GM23248 (cell line): ENCODE data around the gene ARHGEF4. TPM values are rescaled to one million over a fixed set of nuclear protein-coding genes. Genes with fewer than 3 reads are reported as not detected.

Experiments used
- DNase-seq: peaks from one replicate; pipeline ENCODE4 v3.0.0-alpha.2; 2015
- H2AFZ ChIP-seq: fragments of 200-600 bp; sonication (generic); 2 replicates; pipeline ENCODE4 v1.6.1; 2016; ENCODE audit warnings: antibody characterized with exemption
- H3F3A ChIP-seq: fragments of 200-600 bp; sonication (generic); 2 replicates; pipeline ENCODE4 v1.6.1; 2016; ENCODE audit warnings: mild to moderate bottlenecking, antibody characterized with exemption, mixed run types; ENCODE audit not compliant: insufficient read depth
- H3K27ac ChIP-seq: fragments of 200-600 bp; sonication (generic); 2 replicates; pipeline ENCODE4 v1.5.1; 2016; ENCODE audit warnings: mild to moderate bottlenecking
- H3K27me3 ChIP-seq: fragments of 200-600 bp; sonication (generic); replicated peaks from 2 replicates; pipeline ENCODE4 v1.6.1; 2016; ENCODE audit warnings: mild to moderate bottlenecking; ENCODE audit not compliant: insufficient read depth
- H3K36me3 ChIP-seq: fragments of 200-600 bp; sonication (generic); 2 replicates; pipeline ENCODE4 v1.6.1; 2016; ENCODE audit warnings: low read depth, mild to moderate bottlenecking
- H3K4me1 ChIP-seq: fragments of 200-600 bp; sonication (generic); 2 replicates; pipeline ENCODE4 v1.6.1; 2016; ENCODE audit warnings: mild to moderate bottlenecking; ENCODE audit not compliant: insufficient read depth
- H3K4me2 ChIP-seq: fragments of 200-600 bp; sonication (generic); one replicate; pipeline ENCODE4 v1.6.1; 2016; ENCODE audit warnings: mild to moderate bottlenecking; ENCODE audit not compliant: unreplicated experiment
- H3K4me3 ChIP-seq: fragments of 200-600 bp; sonication (generic); 2 replicates; pipeline ENCODE4 v1.5.1; 2016; ENCODE audit warnings: mild to moderate bottlenecking
- H3K79me2 ChIP-seq: fragments of 200-600 bp; sonication (generic); 2 replicates; pipeline ENCODE4 v1.6.1; 2016; ENCODE audit warnings: mild to moderate bottlenecking; ENCODE audit not compliant: insufficient read depth
- H3K9ac ChIP-seq: fragments of 200-600 bp; sonication (generic); 2 replicates; pipeline ENCODE4 v1.6.1; 2016; ENCODE audit warnings: mild to moderate bottlenecking
- H3K9me2 ChIP-seq: fragments of 200-600 bp; sonication (generic); 2 replicates; pipeline ENCODE4 v1.6.1; 2016; ENCODE audit warnings: mixed run types, mild to moderate bottlenecking, moderate library complexity; ENCODE audit not compliant: insufficient read depth
- H3K9me3 ChIP-seq: fragments of 200-600 bp; sonication (generic); one replicate; pipeline ENCODE4 v1.6.1; 2017; ENCODE audit warnings: low read depth
- H4K20me1 ChIP-seq: fragments of 200-600 bp; sonication (generic); 2 replicates; pipeline ENCODE4 v1.6.0; 2016; ENCODE audit not compliant: insufficient read depth
- EZH2 ChIP-seq: fragments of 200-600 bp; sonication (generic); IDR thresholded peaks from 2 replicates; pipeline ENCODE4 v1.6.1; 2018; ENCODE audit warnings: antibody characterized with exemption, mild to moderate bottlenecking; ENCODE audit not compliant: insufficient read depth, poor library complexity, severe bottlenecking
- EZH2phosphoT487 ChIP-seq: fragments of 200-600 bp; sonication (generic); IDR thresholded peaks from 2 replicates; pipeline ENCODE4 v1.6.1; 2018; ENCODE audit warnings: antibody characterized with exemption, moderate library complexity, mild to moderate bottlenecking, low read depth; ENCODE audit not compliant: insufficient read depth
- WGBS, 2 experiments: methylation state at CpG; one replicate each; pipeline ENCODE4 v1.1.6; 2015 to 2017; ENCODE audit warnings: low lambda C conversion rate in 2 of 2, low coverage in 1 of 2; ENCODE audit errors: missing lambda C conversion rate in 2 of 2; 5-methylcytosine and 5-hydroxymethylcytosine counted together
- in situ Hi-C: fragments of 300-500 bp; cut with MboI; formaldehyde crosslinking; loops from 2 replicates; pipeline ENCODE4 v1.15.0; 2020
- polyA plus RNA-seq: library from polyadenylated mRNA; unstranded; fragments of >200 nt; fragmentation: Nextera tagmentation; extraction: Ambion mirVana; gene quantifications from 2 replicates; pipeline ENCODE4 v1.2.1, GENCODE V29; 2016
- total RNA-seq: library from RNA; depleted of rRNA; stranded (reverse); fragments of >200 nt; shearing (Covaris generic); gene quantifications from 2 replicates; pipeline ENCODE4 v1.2.3, GENCODE V29; 2014

Gene ARHGEF4
- total and polyA plus RNA-seq, 2 experiments from 2014 or later, result 7.4 to 26.0 TPM

GRCh38 chr2:130846233-130846632 lies 9.5 kb downstream of the ARHGEF4 start:
- DNase-seq, result no peak
- Histone ChIP-seq H3K9me2 (no peaks in the 10 kb centered on the region), H3K4me2 (no peak overlapping the region), H3K36me3 (no peaks in the 10 kb centered on the region), H3K79me2 (no peaks in the 10 kb centered on the region), H2AFZ (no peak overlapping the region), H3K27me3 (no peaks in the 10 kb centered on the region; the same call in 1 of the 2 replicates), H3K9me3 (no peaks in the 10 kb centered on the region), H4K20me1 (no peaks in the 10 kb centered on the region), H3K4me3 (no peak overlapping the region), H3K27ac (no peak overlapping the region), H3K4me1 (no peaks in the 10 kb centered on the region), H3F3A (no peaks in the 10 kb centered on the region), H3K9ac (no peak overlapping the region)
- no peak for TF ChIP-seq EZH2phosphoT487
- no peak for TF ChIP-seq EZH2
- WGBS, 2 experiments, result 68 to 72% methylated on average over 12 of the region's 12 CpGs
- in situ Hi-C loops, result no loop called here

GRCh38 chr2:130846686-130847375 lies 10.1 kb downstream of the ARHGEF4 start:
- Histone ChIP-seq H3K4me2 (no peak overlapping the region), H3K9ac (no peak overlapping the region), H4K20me1 (no peaks in the 10 kb centered on the region), H3K4me1 (no peaks in the 10 kb centered on the region), H3K9me2 (no peaks in the 10 kb centered on the region), H3K4me3 (no peak overlapping the region), H3K36me3 (no peaks in the 10 kb centered on the region), H2AFZ (no peak overlapping the region), H3K9me3 (no peaks in the 10 kb centered on the region), H3F3A (no peaks in the 10 kb centered on the region), H3K79me2 (no peaks in the 10 kb centered on the region), H3K27ac (no peak overlapping the region), H3K27me3 (no peaks in the 10 kb centered on the region; the same call in 1 of the 2 replicates)
- DNase-seq, result no peak
- in situ Hi-C loops, result no loop called here
- no peak for TF ChIP-seq EZH2phosphoT487
- TF ChIP-seq EZH2, result no peak
- WGBS, 2 experiments, result 47 to 52% methylated on average over 18 of the region's 18 CpGs

- WGBS, 2 experiments, result 65 to 72% methylated on average over 13 to 18 of the region's 19 CpGs
These were observed 11.2 kb downstream of the ARHGEF4 start for GRCh38 chr2:130847776-130848525.

GRCh38 chr2:130848526-130849210 lies 12.0 kb downstream of the ARHGEF4 start:
- no peak overlapping the region for H2AFZ ChIP-seq
- DNase-seq, result no peak
- no peaks in the 10 kb centered on the region for H4K20me1 ChIP-seq
- H3K79me2 ChIP-seq, result no peaks in the 10 kb centered on the region
- no peaks in the 10 kb centered on the region for H3K9me3 ChIP-seq
- H3K27ac ChIP-seq, result no peak overlapping the region
- H3K9ac ChIP-seq, result no peak overlapping the region
- no peaks in the 10 kb centered on the region for H3K36me3 ChIP-seq
- no peak overlapping the region for H3K4me3 ChIP-seq
- H3F3A ChIP-seq, result no peaks in the 10 kb centered on the region
- no peaks in the 10 kb centered on the region for H3K4me1 ChIP-seq
- TF ChIP-seq EZH2 (no peak), EZH2phosphoT487 (no peak)
- H3K27me3 ChIP-seq, result no peaks in the 10 kb centered on the region; the same call in 1 of the 2 replicates
- H3K9me2 ChIP-seq, result no peaks in the 10 kb centered on the region
- in situ Hi-C loops, result no loop called here
- 51 to 56% methylated on average over 12 of the region's 12 CpGs for WGBS, 2 experiments
- no peak overlapping the region for H3K4me2 ChIP-seq

More at GRCh38 chr2:130847776-130848525, 11.2 kb downstream of the ARHGEF4 start:
- H4K20me1 ChIP-seq, result no peaks in the 10 kb centered on the region
- H3K4me2 ChIP-seq, result no peak overlapping the region
- no peaks in the 10 kb centered on the region for H3F3A ChIP-seq
- H3K36me3 ChIP-seq, result no peaks in the 10 kb centered on the region
- H3K27ac ChIP-seq, result no peak overlapping the region
- H3K79me2 ChIP-seq, result no peaks in the 10 kb centered on the region
- no peaks in the 10 kb centered on the region for H3K4me1 ChIP-seq
- H3K9me2 ChIP-seq, result no peaks in the 10 kb centered on the region
- H3K4me3 ChIP-seq, result no peak overlapping the region
- DNase-seq, result no peak
- no peak overlapping the region for H2AFZ ChIP-seq
- no peaks in the 10 kb centered on the region for H3K9me3 ChIP-seq
- in situ Hi-C loops, result no loop called here
- TF ChIP-seq EZH2 (no peak), EZH2phosphoT487 (no peak)
- no peaks in the 10 kb centered on the region; the same call in 1 of the 2 replicates for H3K27me3 ChIP-seq
- no peak overlapping the region for H3K9ac ChIP-seq
